Vagina (tissue), 2 donors: ENCODE results near the gene ITGB4. TPM values are rescaled to one million over a fixed set of nuclear protein-coding genes. Genes with fewer than 3 reads are reported as not detected.

ENCODE experiments used
- DNase-seq, 2 donors: peaks; one replicate each; pipeline ENCODE4 v3.0.0-alpha.2; 2017; ENCODE audit errors: extremely low spot score in 2 of 2
- H3K27ac ChIP-seq: fragments of 200-600 bp; sonication (generic); one replicate; pipeline ENCODE4 v1.5.1; 2019
- H3K27me3 ChIP-seq: fragments of 200-600 bp; sonication (generic); one replicate; pipeline ENCODE4 v1.5.1; 2019
- H3K36me3 ChIP-seq, 2 donors: fragments of 200-600 bp; sonication (generic); one replicate each; pipeline ENCODE4 v1.5.1; 2017 to 2019
- H3K4me1 ChIP-seq: fragments of 200-600 bp; sonication (generic); one replicate; pipeline ENCODE4 v1.5.1; 2019
- H3K4me3 ChIP-seq, 2 donors: fragments of 200-600 bp; sonication (generic); 1 replicate in 1 of 2; 2 replicates in 1 of 2; pipeline ENCODE4 v1.5.1; 2016 to 2019
- H3K9me3 ChIP-seq: fragments of 200-600 bp; sonication (generic); one replicate; pipeline ENCODE4 v1.5.1; 2019
- CTCF ChIP-seq, 3 experiments: fragments of 450-650 bp in 2 of 3; fragments of 200-600 bp in 1 of 3; sonication (generic) in 1 of 3; IDR thresholded peaks; one replicate each; pipeline ENCODE4 v1.5.1; 2017 to 2019; ENCODE audit warnings: antibody characterized with exemption in 3 of 3, mild to moderate bottlenecking in 2 of 3, moderate library complexity in 2 of 3
- POLR2A ChIP-seq, 2 donors: fragments of 450-650 bp; IDR thresholded peaks; one replicate each; pipeline ENCODE4 v1.6.1; 2017; ENCODE audit warnings: antibody characterized with exemption in 2 of 2, mild to moderate bottlenecking in 2 of 2, moderate library complexity in 2 of 2
- POLR2AphosphoS5 ChIP-seq, 2 donors: sonication (generic); formaldehyde crosslinking; IDR thresholded peaks; one replicate each; pipeline ENCODE4 v1.9.0; 2017; ENCODE audit warnings: antibody characterized with exemption in 2 of 2, mild to moderate bottlenecking in 2 of 2, low read depth in 1 of 2; ENCODE audit not compliant: insufficient read depth in 1 of 2
- intact Hi-C: fragments of 100-400 bp; cut with DNase I; formaldehyde crosslinking; loops from one replicate; pipeline ENCODE4 v1.15.1; 2023
- total RNA-seq: library from RNA; depleted of rRNA; stranded (reverse); fragments of >200 nt; gene quantifications from one replicate; pipeline ENCODE4 v1.2.3, GENCODE V29; 2016

The ITGB4 gene
- total RNA-seq, 1 donor from 2014 or later: 169 TPM

- no peaks in the 10 kb centered on the region for H3K9me3 ChIP-seq
- H3K27ac ChIP-seq: no peak overlapping the region
- peaks cover 5% of the 10 kb centered on the region for H3K4me1 ChIP-seq
- DNase-seq: no peak
- TF ChIP-seq POLR2A (IDR thresholded peaks at IDR 0.05): no peak
- TF ChIP-seq POLR2AphosphoS5 (IDR thresholded peaks at IDR 0.05; ENCODE audit: insufficient read depth in 1 of 2, low read depth in 1 of 2): no peak
- TF ChIP-seq CTCF (IDR thresholded peaks at IDR 0.05): no peak
- no peaks in the 10 kb centered on the region for H3K27me3 ChIP-seq
- H3K36me3 ChIP-seq: peaks cover 0 to 15% of the 10 kb centered on the region in 2 donors
- intact Hi-C loops: no loop called here
- no peak overlapping the region for H3K4me3 ChIP-seq
These were observed 8.1 kb downstream of the ITGB4 start for GRCh38 chr17:75729351-75729750.

DNA sequence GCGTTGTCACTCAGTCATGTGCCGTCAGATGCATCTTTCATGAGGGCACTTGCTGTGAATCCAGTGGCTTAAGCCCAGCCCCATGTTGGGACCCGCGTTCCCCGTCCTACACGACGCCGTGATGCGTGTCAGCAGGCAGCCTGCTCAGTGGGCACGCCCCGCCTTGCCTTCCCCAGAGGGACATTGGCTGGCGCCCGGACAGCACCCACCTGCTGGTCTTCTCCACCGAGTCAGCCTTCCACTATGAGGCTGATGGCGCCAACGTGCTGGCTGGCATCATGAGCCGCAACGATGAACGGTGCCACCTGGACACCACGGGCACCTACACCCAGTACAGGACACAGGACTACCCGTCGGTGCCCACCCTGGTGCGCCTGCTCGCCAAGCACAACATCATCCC lies 8.8 kb downstream of the ITGB4 start:
- Histone ChIP-seq H3K4me1 (no peaks in the 10 kb centered on the region), H3K27ac (no peak overlapping the region), H3K4me3 (no peak overlapping the region), H3K9me3 (no peaks in the 10 kb centered on the region), H3K27me3 (no peaks in the 10 kb centered on the region), H3K36me3 (peaks cover 0 to 15% of the 10 kb centered on the region in 2 donors)
- intact Hi-C loops: no loop called here
- no peak for DNase-seq
- TF ChIP-seq POLR2A (IDR thresholded peaks at IDR 0.05): no peak
- no peak for TF ChIP-seq CTCF (IDR thresholded peaks at IDR 0.05)
- no peak for TF ChIP-seq POLR2AphosphoS5 (IDR thresholded peaks at IDR 0.05; ENCODE audit: insufficient read depth in 1 of 2, low read depth in 1 of 2)

- H3K9me3 ChIP-seq: no peaks in the 10 kb centered on the region
- intact Hi-C loops: no loop called here
- DNase-seq: no peak
- H3K36me3 ChIP-seq: peaks cover 0 to 20% of the 10 kb centered on the region in 2 donors
- H3K27me3 ChIP-seq: no peaks in the 10 kb centered on the region
- TF ChIP-seq CTCF (IDR thresholded peaks at IDR 0.05): no peak
- TF ChIP-seq POLR2A (IDR thresholded peaks at IDR 0.05): no peak
- TF ChIP-seq POLR2AphosphoS5 (IDR thresholded peaks at IDR 0.05; ENCODE audit: insufficient read depth in 1 of 2, low read depth in 1 of 2): no peak
- H3K27ac ChIP-seq: no peak overlapping the region
- H3K4me1 ChIP-seq: no peaks in the 10 kb centered on the region
- H3K4me3 ChIP-seq: no peak overlapping the region
These were observed 9.9 kb downstream of the ITGB4 start for GRCh38 chr17:75731086-75731715.

- H3K27me3 ChIP-seq: no peaks in the 10 kb centered on the region
- DNase-seq: no peak
- intact Hi-C loops: no loop called here
- no peak overlapping the region for H3K27ac ChIP-seq
- no peaks in the 10 kb centered on the region for H3K9me3 ChIP-seq
- H3K36me3 ChIP-seq: peaks cover 0 to 24% of the 10 kb centered on the region in 2 donors
- TF ChIP-seq CTCF (IDR thresholded peaks at IDR 0.05) (no peak), POLR2AphosphoS5 (IDR thresholded peaks at IDR 0.05; ENCODE audit: insufficient read depth in 1 of 2, low read depth in 1 of 2) (no peak), POLR2A (IDR thresholded peaks at IDR 0.05) (no peak)
- H3K4me3 ChIP-seq: no peak overlapping the region
- no peaks in the 10 kb centered on the region for H3K4me1 ChIP-seq
These were observed 10.6 kb downstream of the ITGB4 start for GRCh38 chr17:75731716-75732498.

GRCh38 chr17:75733471-75733870 lies 12.2 kb downstream of the ITGB4 start:
- no peaks in the 10 kb centered on the region for H3K9me3 ChIP-seq
- TF ChIP-seq POLR2AphosphoS5 (IDR thresholded peaks at IDR 0.05; ENCODE audit: insufficient read depth in 1 of 2, low read depth in 1 of 2) (no peak), POLR2A (IDR thresholded peaks at IDR 0.05) (no peak), CTCF (IDR thresholded peaks at IDR 0.05) (no peak)
- H3K4me1 ChIP-seq: no peaks in the 10 kb centered on the region
- peaks cover 0 to 24% of the 10 kb centered on the region in 2 donors for H3K36me3 ChIP-seq
- H3K27ac ChIP-seq: no peak overlapping the region
- no peaks in the 10 kb centered on the region for H3K27me3 ChIP-seq
- no peak for DNase-seq
- no peak overlapping the region for H3K4me3 ChIP-seq
- intact Hi-C loops: no loop called here
